Activated B cell treated with CpG ODN at 0.5 μM for 24 hours (primary cell): ENCODE data around the gene EHMT1. TPM values are rescaled to one million over a fixed set of nuclear protein-coding genes. Genes with fewer than 3 reads are reported as not detected.
A peak's percentile ranks its signal among the peaks of the same experiment; 100 is the strongest.

Source experiments
- ATAC-seq: fragments of 200-7000 bp; cut with Tn5 transposase; one replicate; pipeline ENCODE4 v1.10.0; 2021; ENCODE audit warnings: low read depth, mild to moderate bottlenecking, moderate library complexity
- CTCF ChIA-PET: fragments of 350-600 bp; sonication (Branson Sonifier 250); formaldehyde crosslinking; loops from one replicate; lab custom pipeline; 2021; ENCODE audit warnings: antibody characterized with exemption; lab: Charles Lee
- POLR2A ChIA-PET: fragments of 350-600 bp; sonication (Branson Sonifier 250); formaldehyde crosslinking; loops from one replicate; lab custom pipeline; 2021; ENCODE audit warnings: antibody characterized with exemption; lab: Charles Lee
- DNase-seq: peaks from one replicate; pipeline ENCODE4 v3.0.0; 2022
- H3K27ac Mint-ChIP-seq: one replicate; pipeline ENCODE4 v1.8.0; 2020; ENCODE audit warnings: mixed read lengths
- H3K27me3 Mint-ChIP-seq: one replicate; pipeline ENCODE4 v1.8.0; 2021; ENCODE audit warnings: mixed read lengths
- H3K36me3 Mint-ChIP-seq: one replicate; pipeline ENCODE4 v1.8.0; 2021; ENCODE audit warnings: low read depth, mixed read lengths
- H3K4me1 Mint-ChIP-seq: one replicate; pipeline ENCODE4 v1.8.0; 2021; ENCODE audit warnings: mixed read lengths
- H3K4me3 Mint-ChIP-seq: one replicate; pipeline ENCODE4 v1.8.0; 2020; ENCODE audit warnings: mild to moderate bottlenecking, mixed read lengths
- H3K9me3 Mint-ChIP-seq: one replicate; pipeline ENCODE4 v1.8.0; 2020; ENCODE audit warnings: mixed read lengths
- CTCF ChIP-seq: fragments of 200-600 bp; IDR thresholded peaks from one replicate; pipeline ENCODE4 v1.8.0; 2022; ENCODE audit warnings: antibody characterized with exemption, mild to moderate bottlenecking
- intact Hi-C: fragments of 100-400 bp; cut with micrococcal nuclease; formaldehyde crosslinking; loops from one replicate; pipeline ENCODE4 v1.15.1; 2024
- total RNA-seq: library from RNA; stranded (reverse); gene quantifications from 2 replicates; pipeline ENCODE4 v1.2.3, GENCODE V29; 2022

Gene EHMT1
- total RNA-seq, 1 donor from 2014 or later: 163 TPM

DNA sequence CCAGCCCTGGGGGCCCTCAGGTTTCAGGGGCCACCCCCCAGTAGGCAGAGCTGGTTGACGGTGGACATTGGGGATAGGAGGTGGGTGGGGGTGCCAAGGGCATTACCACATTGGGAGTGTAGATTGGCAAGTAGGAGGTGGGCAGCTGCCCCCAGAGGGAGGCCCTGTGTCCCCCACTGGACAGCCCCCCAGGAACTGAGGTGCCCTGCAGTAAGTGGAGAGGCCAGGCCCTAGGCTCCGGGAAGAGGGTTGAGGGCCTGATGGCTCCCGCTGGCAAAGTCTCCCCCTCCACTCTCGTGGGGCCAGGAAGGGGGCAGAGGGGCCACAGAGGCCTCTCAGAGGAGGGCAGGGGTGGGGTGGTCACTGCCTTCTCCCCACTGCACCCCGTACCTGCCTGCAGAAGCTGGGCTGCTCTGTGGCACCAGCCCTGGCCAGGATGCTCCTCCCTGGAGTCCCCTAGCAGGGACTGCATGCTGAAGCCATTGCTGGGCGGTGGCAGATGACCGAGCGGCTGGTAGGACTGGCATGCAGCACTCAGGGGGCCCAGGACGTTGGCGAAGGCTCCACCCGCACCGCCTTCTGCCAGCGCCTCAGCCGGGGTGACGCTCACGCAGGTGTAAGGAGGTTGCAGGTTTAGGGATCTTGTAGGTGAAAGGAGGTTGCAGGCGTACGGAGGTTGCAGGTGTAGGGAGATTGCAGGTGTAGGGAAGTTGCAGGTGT lies 169.1 kb downstream of the EHMT1 start:
- H3K36me3 Mint-ChIP-seq: peaks cover 63% of the 10 kb centered on the region
- H3K4me3 Mint-ChIP-seq: no peak overlapping the region
- ChIA-PET POLR2A (no interaction called here), CTCF (no interaction called here)
- no peak for TF ChIP-seq CTCF
- no peaks in the 10 kb centered on the region for H3K9me3 Mint-ChIP-seq
- H3K27me3 Mint-ChIP-seq: no peaks in the 10 kb centered on the region
- H3K27ac Mint-ChIP-seq: peak overlapping the region; percentile 71
- intact Hi-C loops: no loop called here
- ATAC-seq (no peak), DNase-seq (no peak)
- H3K4me1 Mint-ChIP-seq: peaks cover 7% of the 10 kb centered on the region

DNA sequence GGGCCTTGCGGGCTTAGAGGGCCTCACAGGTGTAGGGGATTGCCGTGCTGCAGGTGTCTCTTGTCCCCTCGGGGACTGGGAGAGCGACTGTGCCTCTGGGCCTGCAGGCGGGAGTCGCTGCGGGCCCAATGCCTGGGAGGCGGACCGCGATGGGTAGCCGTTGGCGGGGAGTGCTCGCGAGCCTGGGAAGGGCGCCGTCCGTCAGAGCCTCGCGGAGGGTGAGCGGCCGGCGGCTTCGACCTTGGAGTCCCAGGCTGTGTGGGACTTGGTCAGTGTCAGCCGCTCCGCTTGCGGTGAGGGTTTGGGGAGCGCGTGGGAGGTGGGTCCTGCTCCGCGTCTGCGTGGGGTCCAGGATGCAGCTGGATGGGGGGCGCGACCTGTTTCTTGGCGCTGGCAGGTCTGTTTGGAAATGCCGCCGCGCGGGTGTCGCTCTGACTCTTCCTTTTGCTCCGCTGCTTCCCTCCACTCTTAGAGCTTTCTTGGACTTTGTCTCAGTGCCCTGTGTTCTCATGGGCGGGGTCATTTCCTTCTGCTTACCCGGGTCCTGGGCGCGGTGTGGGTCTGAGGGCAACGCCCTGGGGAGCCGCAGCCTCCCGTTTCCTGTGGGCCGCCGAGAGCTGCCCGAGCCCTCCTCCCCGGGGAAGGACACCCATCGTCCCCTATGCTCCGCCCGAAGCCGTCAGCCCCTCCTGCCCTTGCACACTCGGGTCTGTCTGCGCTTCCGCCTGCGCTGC lies 169.9 kb downstream of the EHMT1 start:
- CTCF ChIA-PET: interaction anchor here (1.5 kb wide), 1 partner anchor 116 kb away, joined by 3 read pairs; no protein-coding TSS in a partner anchor
- TF ChIP-seq CTCF: no peak
- DNase-seq (no peak), ATAC-seq (no peak)
- H3K27ac Mint-ChIP-seq: peak overlapping the region; percentile 71
- POLR2A ChIA-PET: no interaction called here
- H3K27me3 Mint-ChIP-seq: no peaks in the 10 kb centered on the region
- H3K4me1 Mint-ChIP-seq: peaks cover 7% of the 10 kb centered on the region
- H3K4me3 Mint-ChIP-seq: no peak overlapping the region
- intact Hi-C loops: no loop called here
- H3K9me3 Mint-ChIP-seq: no peaks in the 10 kb centered on the region
- peaks cover 71% of the 10 kb centered on the region for H3K36me3 Mint-ChIP-seq

DNA sequence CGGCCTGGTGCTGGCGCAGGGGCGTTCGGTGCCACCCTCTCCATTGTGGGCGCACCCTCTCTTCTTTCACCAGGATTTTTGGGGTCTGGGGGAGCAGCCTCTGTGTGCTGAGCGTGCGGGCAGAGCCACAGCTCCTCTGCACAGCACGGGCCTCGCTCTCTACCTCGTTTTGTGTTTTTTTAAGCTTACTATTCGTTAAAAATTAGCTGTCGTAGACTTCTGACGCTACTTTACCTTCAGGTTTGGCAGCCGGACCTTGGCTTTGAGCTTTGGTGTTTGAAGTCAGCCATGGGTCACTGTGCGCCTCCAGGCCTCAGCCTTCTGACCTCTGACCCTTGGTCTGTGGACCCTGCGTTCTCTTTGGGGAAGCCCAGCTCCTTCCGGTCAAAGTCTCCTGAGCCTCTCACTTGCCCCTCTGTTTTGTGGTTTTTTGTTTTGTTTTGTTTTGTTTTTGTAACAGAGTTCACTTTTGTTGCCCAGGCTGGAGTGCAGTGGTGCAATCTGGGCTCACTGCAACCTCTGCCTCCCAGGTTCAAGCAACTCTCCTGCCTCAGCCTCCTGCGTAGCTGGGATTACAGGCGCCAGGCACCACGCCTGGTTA lies 170.6 kb downstream of the EHMT1 start:
- intact Hi-C loops: no loop called here
- H3K9me3 Mint-ChIP-seq: no peaks in the 10 kb centered on the region
- H3K4me3 Mint-ChIP-seq: no peak overlapping the region
- peak overlapping the region; percentile 24 for H3K27ac Mint-ChIP-seq
- CTCF ChIA-PET: interaction anchor here (1.5 kb wide), 1 partner anchor 116 kb away, joined by 3 read pairs; no protein-coding TSS in a partner anchor
- peaks cover 7% of the 10 kb centered on the region for H3K4me1 Mint-ChIP-seq
- no peaks in the 10 kb centered on the region for H3K27me3 Mint-ChIP-seq
- TF ChIP-seq CTCF: no peak
- POLR2A ChIA-PET: no interaction called here
- peaks cover 77% of the 10 kb centered on the region for H3K36me3 Mint-ChIP-seq
- DNase-seq (no peak), ATAC-seq (no peak)

- no peak for DNase-seq
- peaks cover 79% of the 10 kb centered on the region for H3K36me3 Mint-ChIP-seq
- intact Hi-C loops: no loop called here
- no peaks in the 10 kb centered on the region for H3K27me3 Mint-ChIP-seq
- no peak overlapping the region for H3K27ac Mint-ChIP-seq
- CTCF ChIA-PET: no interaction called here
- no peaks in the 10 kb centered on the region for H3K9me3 Mint-ChIP-seq
- H3K4me1 Mint-ChIP-seq: peaks cover 7% of the 10 kb centered on the region
- POLR2A ChIA-PET: no interaction called here
- H3K4me3 Mint-ChIP-seq: no peak overlapping the region
- TF ChIP-seq CTCF: no peak
- no peak for ATAC-seq
Observed at GRCh38 chr9:137791947-137792346, 173.1 kb downstream of the EHMT1 start.
